ENCODE measurements around the gene NAT8. TPM values are rescaled to one million over a fixed set of nuclear protein-coding genes. Genes with fewer than 3 reads are reported as not detected.

The NAT8 gene
- total and polyA plus RNA-seq, 2 of the 13 experiments (the other 11 are each of a cell fraction or from before 2014, with no cell fraction given), result 1.9 to 12.9 TPM

GRCh38 chr2:73610111-73610510, 32.1 kb downstream of the NAT8 start:
- CTCF ChIA-PET (ENCODE audit: low intra/inter-chr PET ratio, low total read pairs), result no interaction called here
- Histone ChIP-seq H3K36me3 (replicated peaks in 1 of 2; ENCODE audit: control insufficient read depth in 1 of 2, insufficient read depth in 2 of 2, low read length in 2 of 2) (peaks cover 0 to 1% of the 10 kb centered on the region in 2 experiments; a peak in 1 of 5 replicates), H2AFZ (ENCODE audit: low read length) (no peak overlapping the region), H3K4me2 (ENCODE audit: low read depth, low read length) (no peak overlapping the region), H3K27me3 (ENCODE audit: control insufficient read depth in 1 of 2, insufficient read depth in 2 of 2, low read length in 2 of 2) (no peaks in the 10 kb centered on the region), H3K79me2 (ENCODE audit: insufficient read depth, low read length) (no peaks in the 10 kb centered on the region), H3K4me3 (replicated peaks in 1 of 3; ENCODE audit: insufficient read depth in 1 of 3, low read depth in 2 of 3, low read length in 3 of 3) (no peak overlapping the region), H3K4me1 (ENCODE audit: insufficient read depth, low read length) (no peaks in the 10 kb centered on the region), H3K9me3 (ENCODE audit: low read length) (no peaks in the 10 kb centered on the region), H3K27ac (ENCODE audit: extremely low read length, insufficient read depth, low read length) (no peak overlapping the region), H3K9ac (ENCODE audit: insufficient read depth, low read depth, low read length) (no peak overlapping the region), H4K20me1 (ENCODE audit: insufficient read depth, low read length) (no peaks in the 10 kb centered on the region)
- POLR2A ChIA-PET, result no interaction called here
- in situ Hi-C loops (cut with HindIII; ENCODE audit: extremely low pct_ligation_motif_present, low pct_unique_long_range_greater_than_20kb) (no loop called here), intact Hi-C loops (cut with micrococcal nuclease; ENCODE audit: unreplicated experiment) (no loop called here)
- FAIRE-seq (no peak), DNase-seq (ENCODE audit: low spot score) (no peak), ATAC-seq (no peak)
- no TSS peak for BruUV-seq (replicated peaks)
- WGBS (ENCODE audit: low lambda C conversion rate), result 88% methylated on average over 3 of the region's 3 CpGs
- no peak for TF ChIP-seq FOXA3 (CRISPR knock-in tag; IDR thresholded peaks at IDR 0.05)
- TF ChIP-seq ARID4A (CRISPR knock-in tag; IDR thresholded peaks at IDR 0.05; ENCODE audit: borderline replicate concordance), result no peak
- TF ChIP-seq NFKBIZ (CRISPR knock-in tag; IDR thresholded peaks at IDR 0.05), result no peak
- TF ChIP-seq ZNF841 (CRISPR knock-in tag; IDR thresholded peaks at IDR 0.05; ENCODE audit: borderline replicate concordance), result no peak
- no peak for TF ChIP-seq HNF4G (IDR thresholded peaks at IDR 0.05; ENCODE audit: borderline replicate concordance, low read depth, low read length)
- TF ChIP-seq HNF4G (CRISPR knock-in tag; IDR thresholded peaks at IDR 0.05; ENCODE audit: borderline replicate concordance, low read depth), result no peak
- no peak for TF ChIP-seq HNRNPH1 (optimal IDR thresholded peaks at IDR 0.05; ENCODE audit: low read depth, low read length)
- TF ChIP-seq WIZ (CRISPR knock-in tag; IDR thresholded peaks at IDR 0.05), result no peak
- no peak for TF ChIP-seq ARHGAP35 (CRISPR knock-in tag; IDR thresholded peaks at IDR 0.05; ENCODE audit: borderline replicate concordance)
- TF ChIP-seq JDP2 (CRISPR knock-in tag; IDR thresholded peaks at IDR 0.05; ENCODE audit: borderline replicate concordance), result no peak
- no peak for TF ChIP-seq MAFF (IDR thresholded peaks at IDR 0.05; ENCODE audit: low read depth, low read length)
- no peak for TF ChIP-seq ZNF609 (CRISPR knock-in tag; IDR thresholded peaks at IDR 0.05; ENCODE audit: borderline replicate concordance)
- no peak for TF ChIP-seq GLMP (CRISPR knock-in tag; IDR thresholded peaks at IDR 0.05; ENCODE audit: borderline replicate concordance)
- TF ChIP-seq SOX5 (CRISPR knock-in tag; IDR thresholded peaks at IDR 0.05; ENCODE audit: borderline replicate concordance), result no peak
